ENCODE data around the gene KLHL34.

KLHL34 gene

GRCh38 chrX:21655901-21656586 is 2.1 kb downstream of the KLHL34 start:
- no peak for DNase-seq (ENCODE audit: low spot score)

- no peak for DNase-seq (ENCODE audit: low spot score)
Observed at GRCh38 chrX:21645886-21646285, 12.2 kb downstream of the KLHL34 start.

DNA sequence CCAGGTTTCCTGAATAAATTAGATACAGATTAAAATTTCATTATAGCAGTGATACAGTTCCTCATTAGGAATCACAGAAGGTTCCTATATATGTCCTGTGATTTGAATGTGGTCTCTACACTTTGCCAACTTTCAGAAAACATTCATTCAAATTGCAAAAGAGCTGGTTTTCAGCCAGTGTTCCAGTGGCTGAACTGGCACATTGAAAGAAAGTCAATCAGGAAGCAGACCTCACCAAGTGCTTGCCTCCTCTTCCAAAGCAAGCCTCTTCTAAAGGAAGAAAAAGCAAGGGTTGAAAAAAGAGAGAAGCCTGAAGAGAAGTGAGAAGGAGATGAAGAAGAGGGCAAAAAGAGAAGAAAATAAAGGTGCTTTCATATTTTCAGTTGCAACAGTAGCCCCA is 12.7 kb downstream of the KLHL34 start:
- DNase-seq (ENCODE audit: low spot score) = no peak

DNA sequence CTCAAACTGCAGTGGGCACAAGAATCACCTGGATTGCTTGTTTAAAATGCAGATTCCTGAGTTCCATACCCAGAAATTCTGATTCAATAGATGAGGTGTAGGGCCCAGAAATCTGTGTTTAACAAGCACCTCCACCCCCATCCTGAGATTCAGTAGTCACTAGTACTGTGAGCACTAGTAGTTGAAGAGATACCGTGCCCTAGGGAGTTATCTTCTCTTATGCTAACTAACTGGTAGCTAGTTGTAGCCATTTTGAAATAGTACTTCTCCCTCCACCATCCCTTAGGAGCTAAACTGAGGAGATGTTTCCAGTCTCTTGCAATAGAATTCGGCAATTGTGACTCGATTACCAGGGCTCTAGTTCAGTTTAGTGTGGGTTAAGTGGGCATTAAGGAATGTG is 18.4 kb downstream of the KLHL34 start:
- DNase-seq (ENCODE audit: low spot score) = no peak

DNA sequence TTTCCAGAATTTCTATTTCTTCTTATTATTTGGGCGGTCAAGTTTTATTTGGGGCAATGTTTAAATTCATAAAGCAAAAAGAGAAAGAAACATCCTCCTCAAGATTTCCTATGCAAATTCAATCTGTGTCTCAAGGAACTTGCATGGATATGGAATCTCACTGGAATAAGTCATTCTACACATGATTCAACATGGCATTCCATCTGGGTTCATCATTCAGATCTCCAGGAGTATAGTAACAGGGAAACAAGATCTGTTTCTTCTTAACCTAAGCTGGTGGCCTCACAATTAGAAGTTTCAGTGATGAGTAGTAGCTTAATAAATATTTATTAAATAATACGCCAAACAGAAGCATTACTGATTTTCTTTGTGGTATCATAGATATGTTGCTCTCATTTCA is 19.8 kb downstream of the KLHL34 start:
- no peak for DNase-seq (ENCODE audit: low spot score)

- DNase-seq (ENCODE audit: low spot score) = no peak
Observed at GRCh38 chrX:21632027-21632426, 26.1 kb downstream of the KLHL34 start.

GRCh38 chrX:21623778-21624501 is 34.2 kb downstream of the KLHL34 start:
- DNase-seq (ENCODE audit: low spot score) = no peak

DNA sequence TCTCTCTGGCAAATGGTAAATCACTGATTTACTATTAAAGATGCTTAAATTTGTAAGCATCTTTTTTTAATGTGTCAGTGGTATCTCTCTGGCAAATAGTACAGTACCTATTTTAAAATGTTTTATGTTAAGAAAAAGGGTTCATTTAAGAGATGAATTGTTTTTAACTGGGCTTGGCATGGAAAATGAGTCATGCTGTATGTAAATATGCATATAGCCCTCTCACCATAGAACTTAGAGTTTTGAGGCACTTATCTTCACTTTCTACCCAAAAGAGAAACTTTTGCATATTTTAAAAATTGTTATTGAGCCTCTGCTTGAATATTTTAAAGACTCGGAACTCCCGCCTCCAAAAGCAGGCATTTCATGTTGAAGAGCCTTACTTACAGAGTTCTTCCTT is 37.9 kb downstream of the KLHL34 start:
- DNase-seq (ENCODE audit: low spot score) = no peak

- DNase-seq (ENCODE audit: low spot score) = no peak
Observed at GRCh38 chrX:21616386-21616785, 41.7 kb downstream of the KLHL34 start.

GRCh38 chrX:21612154-21612553 is 46.0 kb downstream of the KLHL34 start:
- no peak for DNase-seq (ENCODE audit: low spot score)

- DNase-seq (ENCODE audit: low spot score) = no peak
Observed at GRCh38 chrX:21610168-21610567, 48.0 kb downstream of the KLHL34 start.

- DNase-seq (ENCODE audit: low spot score) = no peak
Observed at GRCh38 chrX:21606002-21606401, 52.1 kb downstream of the KLHL34 start.

Measured in HuH-7 (cell line).